Vagina (tissue), 2 donors: Measurements from ENCODE around the gene VAT1. TPM values are rescaled to one million over a fixed set of nuclear protein-coding genes. Genes with fewer than 3 reads are reported as not detected.

ENCODE experiments used
- DNase-seq, 2 donors: peaks; one replicate each; pipeline ENCODE4 v3.0.0-alpha.2; 2017; ENCODE audit errors: extremely low spot score in 2 of 2
- H3K27ac ChIP-seq: fragments of 200-600 bp; sonication (generic); one replicate; pipeline ENCODE4 v1.5.1; 2019
- H3K27me3 ChIP-seq: fragments of 200-600 bp; sonication (generic); one replicate; pipeline ENCODE4 v1.5.1; 2019
- H3K36me3 ChIP-seq, 2 donors: fragments of 200-600 bp; sonication (generic); one replicate each; pipeline ENCODE4 v1.5.1; 2017 to 2019
- H3K4me1 ChIP-seq: fragments of 200-600 bp; sonication (generic); one replicate; pipeline ENCODE4 v1.5.1; 2019
- H3K4me3 ChIP-seq, 2 donors: fragments of 200-600 bp; sonication (generic); 1 replicate in 1 of 2; 2 replicates in 1 of 2; pipeline ENCODE4 v1.5.1; 2016 to 2019
- H3K9me3 ChIP-seq: fragments of 200-600 bp; sonication (generic); one replicate; pipeline ENCODE4 v1.5.1; 2019
- CTCF ChIP-seq, 3 experiments: fragments of 450-650 bp in 2 of 3; fragments of 200-600 bp in 1 of 3; sonication (generic) in 1 of 3; IDR thresholded peaks; one replicate each; pipeline ENCODE4 v1.5.1; 2017 to 2019; ENCODE audit warnings: antibody characterized with exemption in 3 of 3, mild to moderate bottlenecking in 2 of 3, moderate library complexity in 2 of 3
- POLR2A ChIP-seq, 2 donors: fragments of 450-650 bp; IDR thresholded peaks; one replicate each; pipeline ENCODE4 v1.6.1; 2017; ENCODE audit warnings: antibody characterized with exemption in 2 of 2, mild to moderate bottlenecking in 2 of 2, moderate library complexity in 2 of 2
- POLR2AphosphoS5 ChIP-seq, 2 donors: sonication (generic); formaldehyde crosslinking; IDR thresholded peaks; one replicate each; pipeline ENCODE4 v1.9.0; 2017; ENCODE audit warnings: antibody characterized with exemption in 2 of 2, mild to moderate bottlenecking in 2 of 2, low read depth in 1 of 2; ENCODE audit not compliant: insufficient read depth in 1 of 2
- intact Hi-C: fragments of 100-400 bp; cut with DNase I; formaldehyde crosslinking; loops from one replicate; pipeline ENCODE4 v1.15.1; 2023
- total RNA-seq: library from RNA; depleted of rRNA; stranded (reverse); fragments of >200 nt; gene quantifications from one replicate; pipeline ENCODE4 v1.2.3, GENCODE V29; 2016

Gene VAT1
- total RNA-seq, 1 donor from 2014 or later, result 179 TPM

- no peak overlapping the region for H3K27ac ChIP-seq
- no peaks in the 10 kb centered on the region for H3K36me3 ChIP-seq
- no peak for DNase-seq
- no peak overlapping the region for H3K4me3 ChIP-seq
- no peaks in the 10 kb centered on the region for H3K9me3 ChIP-seq
- intact Hi-C loops, result no loop called here
- no peaks in the 10 kb centered on the region for H3K4me1 ChIP-seq
- H3K27me3 ChIP-seq, result no peaks in the 10 kb centered on the region
- no peak for TF ChIP-seq POLR2AphosphoS5 (IDR thresholded peaks at IDR 0.05; ENCODE audit: insufficient read depth in 1 of 2, low read depth in 1 of 2)
- no peak for TF ChIP-seq POLR2A (IDR thresholded peaks at IDR 0.05)
- TF ChIP-seq CTCF (IDR thresholded peaks at IDR 0.05), result no peak
These were observed 50.6 kb downstream of the VAT1 start for GRCh38 chr17:42971589-42971988.

GRCh38 chr17:42969001-42969581 lies 53.1 kb downstream of the VAT1 start:
- Histone ChIP-seq H3K27ac (no peak overlapping the region), H3K36me3 (no peaks in the 10 kb centered on the region), H3K4me1 (no peaks in the 10 kb centered on the region), H3K9me3 (no peaks in the 10 kb centered on the region), H3K27me3 (no peaks in the 10 kb centered on the region), H3K4me3 (no peak overlapping the region)
- TF ChIP-seq CTCF (IDR thresholded peaks at IDR 0.05) (no peak), POLR2AphosphoS5 (IDR thresholded peaks at IDR 0.05; ENCODE audit: insufficient read depth in 1 of 2, low read depth in 1 of 2) (no peak)
- no peak for DNase-seq
- intact Hi-C loops, result no loop called here

GRCh38 chr17:42967925-42968324 lies 54.3 kb downstream of the VAT1 start:
- Histone ChIP-seq H3K4me3 (no peak overlapping the region), H3K9me3 (no peaks in the 10 kb centered on the region), H3K27ac (no peak overlapping the region), H3K4me1 (peaks cover 9% of the 10 kb centered on the region), H3K27me3 (no peaks in the 10 kb centered on the region), H3K36me3 (no peaks in the 10 kb centered on the region)
- DNase-seq, result no peak
- intact Hi-C loops, result no loop called here
- TF ChIP-seq POLR2A (IDR thresholded peaks at IDR 0.05) (no peak), CTCF (IDR thresholded peaks at IDR 0.05) (no peak), POLR2AphosphoS5 (IDR thresholded peaks at IDR 0.05; ENCODE audit: insufficient read depth in 1 of 2, low read depth in 1 of 2) (no peak)

Other genes with a start within 250 kb of the VAT1 start
- 28.2 TPM for gene VPS25, start 248.9 kb downstream of the VAT1 start, total RNA-seq
- 1.2 TPM for gene WNK4, start 241.8 kb downstream of the VAT1 start, total RNA-seq
- 89.4 TPM for gene COA3, start 223.7 kb downstream of the VAT1 start, total RNA-seq
- not detected for gene CNTD1, start 223.5 kb downstream of the VAT1 start, total RNA-seq
- 111 TPM for gene BECN1, start 198.1 kb downstream of the VAT1 start, total RNA-seq
- gene PSME3, start 189.0 kb downstream of the VAT1 start, total RNA-seq, result 70.0 TPM
- gene AOC2, start 177.8 kb downstream of the VAT1 start, total RNA-seq, result 2.2 TPM
- 31.7 TPM for gene AOC3, start 171.2 kb downstream of the VAT1 start, total RNA-seq
- not detected for gene G6PC1, start 121.6 kb downstream of the VAT1 start, total RNA-seq
- gene AARSD1, start 57.9 kb downstream of the VAT1 start, total RNA-seq, result 53.5 TPM
- 1.5 TPM for gene PTGES3L, start 42.3 kb downstream of the VAT1 start, total RNA-seq
- gene RUNDC1, start 41.8 kb downstream of the VAT1 start, total RNA-seq, result 21.4 TPM
- 1,982 TPM for gene RPL27, start 24.0 kb downstream of the VAT1 start, total RNA-seq
- 15.2 TPM for gene IFI35, start 15.6 kb downstream of the VAT1 start, total RNA-seq
- gene RND2, start 2.8 kb upstream of the VAT1 start, total RNA-seq, result 1.5 TPM
- gene BRCA1, start 103.0 kb upstream of the VAT1 start, total RNA-seq, result 6.6 TPM
- gene NBR1, start 148.8 kb upstream of the VAT1 start, total RNA-seq, result 58.9 TPM
- gene TMEM106A, start 189.5 kb upstream of the VAT1 start, total RNA-seq, result 6.6 TPM
- gene CCDC200, start 206.2 kb upstream of the VAT1 start, total RNA-seq, result not detected
- not detected for gene RNU2-1, start 211.6 kb upstream of the VAT1 start, total RNA-seq